HG03354 (cell line): Measurements from ENCODE around the gene PDE4B.
A peak's percentile ranks its signal among the peaks of the same experiment; 100 is the strongest.
"Not testable (repeated sequence)": the region's sequence is repeated elsewhere in the genome, so short reads cannot be mapped to it uniquely, and the experiment has no call there.

Source experiments
- ATAC-seq: cut with Tn5 transposase; IDR thresholded peaks from one replicate; pipeline ENCODE4 v1.9.1; 2021; ENCODE audit warnings: mild to moderate bottlenecking; ENCODE audit not compliant: unreplicated experiment, poor library complexity, severe bottlenecking

PDE4B gene

GRCh38 chr1:65946376-65946775, 153.7 kb downstream of the PDE4B start:
- ATAC-seq = no peak

- ATAC-seq = no peak
Measured at GRCh38 chr1:65946960-65947359, 154.3 kb downstream of the PDE4B start.

- ATAC-seq = no peak
Measured at GRCh38 chr1:65948609-65949229, 156.0 kb downstream of the PDE4B start.

GRCh38 chr1:65949230-65949626, 156.5 kb downstream of the PDE4B start:
- no peak for ATAC-seq

- no peak for ATAC-seq
Measured at GRCh38 chr1:65949933-65950332, 157.2 kb downstream of the PDE4B start.

- no peak for ATAC-seq
Measured at GRCh38 chr1:65952696-65953095, 160.0 kb downstream of the PDE4B start.

GRCh38 chr1:65953170-65953569, 160.5 kb downstream of the PDE4B start:
- no peak for ATAC-seq

GRCh38 chr1:65955071-65955470, 162.4 kb downstream of the PDE4B start:
- ATAC-seq = no peak

- ATAC-seq = no peak
Measured at GRCh38 chr1:65955503-65955902, 162.8 kb downstream of the PDE4B start.

- peak; percentile 77 for ATAC-seq
Measured at GRCh38 chr1:65958561-65959350, 166.1 kb downstream of the PDE4B start.

- no peak for ATAC-seq
Measured at GRCh38 chr1:65959896-65960567, 167.3 kb downstream of the PDE4B start.

- no peak for ATAC-seq
Measured at GRCh38 chr1:65963156-65963888, 170.6 kb downstream of the PDE4B start.

- ATAC-seq = no peak
Measured at GRCh38 chr1:65964123-65964522, 171.4 kb downstream of the PDE4B start.

GRCh38 chr1:65965112-65965996, 172.7 kb downstream of the PDE4B start:
- no peak for ATAC-seq

GRCh38 chr1:65967492-65967891, 174.8 kb downstream of the PDE4B start:
- not testable (repeated sequence) for ATAC-seq

- no peak for ATAC-seq
Measured at GRCh38 chr1:65971547-65971946, 178.9 kb downstream of the PDE4B start.

GRCh38 chr1:65975708-65976107, 183.0 kb downstream of the PDE4B start:
- ATAC-seq = no peak

- ATAC-seq = no peak
Measured at GRCh38 chr1:65979136-65980044, 186.7 kb downstream of the PDE4B start.
